ENCODE measurements around the gene SNRNP35.
"Not testable (repeated sequence)": the region's sequence is repeated elsewhere in the genome, so short reads cannot be mapped to it uniquely, and the experiment has no call there.

Gene SNRNP35

DNA sequence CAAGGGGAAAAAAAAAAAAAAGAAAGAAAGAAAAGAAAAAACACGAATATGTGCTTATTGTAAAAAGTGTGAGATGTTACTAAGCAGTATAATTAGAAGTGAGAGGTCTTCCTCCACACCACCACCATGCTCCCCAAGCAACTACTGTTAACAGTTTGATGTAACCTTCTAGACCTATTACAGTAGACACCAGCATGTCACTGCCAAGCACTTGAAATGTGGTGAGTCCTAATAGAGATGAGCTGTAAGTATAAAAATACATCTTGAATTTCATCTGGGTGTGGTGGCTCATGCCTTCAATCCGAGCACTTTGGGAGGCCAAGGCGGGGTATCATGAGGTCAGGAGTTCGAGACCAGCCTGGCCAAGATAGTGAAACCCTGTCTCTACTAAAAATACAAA lies 8.1 kb upstream of the SNRNP35 start:
- Histone ChIP-seq H3K4me3 (ENCODE audit: low read length, poor library complexity, severe bottlenecking) (no peak overlapping the region), H3K9ac (ENCODE audit: low read depth, low read length, poor library complexity, severe bottlenecking) (no peak overlapping the region), H3K79me2 (ENCODE audit: insufficient read depth, low read length) (no peaks in the 10 kb centered on the region), H3K9me3 (ENCODE audit: insufficient read depth, low read depth, low read length) (no peaks in the 10 kb centered on the region), H3K4me2 (ENCODE audit: low read depth, low read length, poor library complexity, severe bottlenecking) (no peak overlapping the region), H3K27me3 (ENCODE audit: insufficient read depth, low read length, poor library complexity, severe bottlenecking) (no peaks in the 10 kb centered on the region), H2AFZ (ENCODE audit: low read length) (no peak overlapping the region), H3F3A (ENCODE audit: low read depth) (0 out of 2 replicates have a peak, but pooled peaks cover 4% of the 10 kb centered on the region), H3K9me2 (replicated peaks; ENCODE audit: low read depth, low read length) (no peaks in the 10 kb centered on the region), H4K20me1 (ENCODE audit: insufficient read depth, low read length, poor library complexity, severe bottlenecking) (no peaks in the 10 kb centered on the region), H3K4me1 (ENCODE audit: insufficient read depth, low read length, poor library complexity, severe bottlenecking) (no peaks in the 10 kb centered on the region), H3K36me3 (ENCODE audit: insufficient read depth, low read length) (no peaks in the 10 kb centered on the region)
- TF ChIP-seq EZH2phosphoT487 (IDR thresholded peaks at IDR 0.05; ENCODE audit: borderline replicate concordance), result no peak
- TF ChIP-seq, protein P1, sequence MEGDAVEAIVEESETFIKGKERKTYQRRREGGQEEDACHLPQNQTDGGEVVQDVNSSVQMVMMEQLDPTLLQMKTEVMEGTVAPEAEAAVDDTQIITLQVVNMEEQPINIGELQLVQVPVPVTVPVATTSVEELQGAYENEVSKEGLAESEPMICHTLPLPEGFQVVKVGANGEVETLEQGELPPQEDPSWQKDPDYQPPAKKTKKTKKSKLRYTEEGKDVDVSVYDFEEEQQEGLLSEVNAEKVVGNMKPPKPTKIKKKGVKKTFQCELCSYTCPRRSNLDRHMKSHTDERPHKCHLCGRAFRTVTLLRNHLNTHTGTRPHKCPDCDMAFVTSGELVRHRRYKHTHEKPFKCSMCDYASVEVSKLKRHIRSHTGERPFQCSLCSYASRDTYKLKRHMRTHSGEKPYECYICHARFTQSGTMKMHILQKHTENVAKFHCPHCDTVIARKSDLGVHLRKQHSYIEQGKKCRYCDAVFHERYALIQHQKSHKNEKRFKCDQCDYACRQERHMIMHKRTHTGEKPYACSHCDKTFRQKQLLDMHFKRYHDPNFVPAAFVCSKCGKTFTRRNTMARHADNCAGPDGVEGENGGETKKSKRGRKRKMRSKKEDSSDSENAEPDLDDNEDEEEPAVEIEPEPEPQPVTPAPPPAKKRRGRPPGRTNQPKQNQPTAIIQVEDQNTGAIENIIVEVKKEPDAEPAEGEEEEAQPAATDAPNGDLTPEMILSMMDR (conservative IDR thresholded peaks at IDR 0.05; ENCODE audit: low read length), result no peak

DNA sequence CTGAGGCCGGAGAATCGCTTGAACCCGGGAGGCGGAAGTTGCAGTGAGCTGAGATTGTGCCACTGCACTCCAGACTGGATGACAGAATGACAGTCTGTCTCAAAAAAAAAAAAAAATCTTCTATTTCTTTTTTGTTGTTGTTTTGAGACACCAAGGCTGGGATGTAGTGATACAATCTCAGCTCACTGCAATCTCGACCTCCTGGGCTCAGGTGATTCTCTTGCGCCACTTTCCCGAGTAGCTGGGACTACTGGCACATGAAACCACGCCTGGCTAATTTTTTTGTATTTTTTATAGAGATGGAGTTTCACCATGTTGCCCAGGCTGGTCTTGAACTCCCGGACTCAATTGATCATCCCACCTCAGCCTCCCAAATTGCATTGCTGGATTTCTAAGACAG lies 7.3 kb upstream of the SNRNP35 start:
- no peaks in the 10 kb centered on the region for H3K36me3 ChIP-seq (ENCODE audit: insufficient read depth, low read length)
- no peaks in the 10 kb centered on the region for H3K9me2 ChIP-seq (replicated peaks; ENCODE audit: low read depth, low read length)
- no peak overlapping the region for H3K4me2 ChIP-seq (ENCODE audit: low read depth, low read length, poor library complexity, severe bottlenecking)
- no peak overlapping the region for H2AFZ ChIP-seq (ENCODE audit: low read length)
- H3K4me3 ChIP-seq (ENCODE audit: low read length, poor library complexity, severe bottlenecking), result no peak overlapping the region
- no peaks in the 10 kb centered on the region for H3K9me3 ChIP-seq (ENCODE audit: insufficient read depth, low read depth, low read length)
- no peak for TF ChIP-seq EZH2phosphoT487 (IDR thresholded peaks at IDR 0.05; ENCODE audit: borderline replicate concordance)
- TF ChIP-seq, protein P1 (conservative IDR thresholded peaks at IDR 0.05; ENCODE audit: low read length), result no peak
- no peak overlapping the region for H3K9ac ChIP-seq (ENCODE audit: low read depth, low read length, poor library complexity, severe bottlenecking)
- H3F3A ChIP-seq (ENCODE audit: low read depth), result 0 out of 2 replicates have a peak, but pooled peaks cover 4% of the 10 kb centered on the region
- no peaks in the 10 kb centered on the region for H3K4me1 ChIP-seq (ENCODE audit: insufficient read depth, low read length, poor library complexity, severe bottlenecking)
- no peaks in the 10 kb centered on the region for H4K20me1 ChIP-seq (ENCODE audit: insufficient read depth, low read length, poor library complexity, severe bottlenecking)
- no peaks in the 10 kb centered on the region for H3K27me3 ChIP-seq (ENCODE audit: insufficient read depth, low read length, poor library complexity, severe bottlenecking)
- H3K79me2 ChIP-seq (ENCODE audit: insufficient read depth, low read length), result no peaks in the 10 kb centered on the region

DNA sequence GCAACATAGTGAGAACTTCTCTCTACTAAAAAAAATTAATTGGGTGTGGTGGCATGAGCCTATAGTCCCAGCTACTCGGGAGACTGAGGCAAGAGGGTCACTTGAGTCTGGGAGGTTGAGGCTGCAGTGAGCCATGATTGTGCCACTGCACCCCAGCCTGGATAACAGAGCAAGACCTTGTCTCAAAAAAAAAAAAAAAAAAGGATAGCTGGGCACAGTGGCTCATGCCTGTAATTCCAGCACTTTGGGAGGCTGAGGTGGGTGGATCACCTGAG lies 5.7 kb upstream of the SNRNP35 start:
- H3K36me3 ChIP-seq (ENCODE audit: insufficient read depth, low read length); H3K4me3 ChIP-seq (ENCODE audit: low read length, poor library complexity, severe bottlenecking); H3K4me2 ChIP-seq (ENCODE audit: low read depth, low read length, poor library complexity, severe bottlenecking); H3K9me2 ChIP-seq (replicated peaks; ENCODE audit: low read depth, low read length); H4K20me1 ChIP-seq (ENCODE audit: insufficient read depth, low read length, poor library complexity, severe bottlenecking); H3K4me1 ChIP-seq (ENCODE audit: insufficient read depth, low read length, poor library complexity, severe bottlenecking); H3K9me3 ChIP-seq (ENCODE audit: insufficient read depth, low read depth, low read length); H3K27me3 ChIP-seq (ENCODE audit: insufficient read depth, low read length, poor library complexity, severe bottlenecking); H3F3A ChIP-seq (ENCODE audit: low read depth); H3K79me2 ChIP-seq (ENCODE audit: insufficient read depth, low read length); H3K9ac ChIP-seq (ENCODE audit: low read depth, low read length, poor library complexity, severe bottlenecking); H2AFZ ChIP-seq (ENCODE audit: low read length): not testable (repeated sequence)

DNA sequence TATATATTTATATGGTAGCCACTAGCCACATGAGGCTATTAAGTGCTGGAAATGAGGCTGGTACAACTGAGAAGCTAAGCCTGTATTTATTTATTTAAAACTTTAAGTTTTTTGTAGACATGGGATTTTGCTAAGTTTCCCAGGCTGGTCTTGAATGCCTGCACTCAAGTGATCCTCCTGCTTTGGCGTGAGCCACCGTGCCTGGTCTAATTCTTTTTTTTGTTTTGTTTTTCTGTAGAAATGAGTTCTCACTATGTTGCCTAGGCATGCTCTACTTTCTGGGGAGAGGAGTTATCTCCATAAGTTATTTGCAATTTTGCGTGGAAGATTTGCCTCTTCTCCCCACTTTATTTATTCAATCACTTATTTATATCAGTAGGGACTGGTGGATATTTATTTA lies 4.8 kb upstream of the SNRNP35 start:
- Histone ChIP-seq H3K4me1 (ENCODE audit: insufficient read depth, low read length, poor library complexity, severe bottlenecking) (no peaks in the 10 kb centered on the region), H2AFZ (ENCODE audit: low read length) (no peak overlapping the region), H3K9me2 (replicated peaks; ENCODE audit: low read depth, low read length) (no peaks in the 10 kb centered on the region), H4K20me1 (ENCODE audit: insufficient read depth, low read length, poor library complexity, severe bottlenecking) (no peaks in the 10 kb centered on the region), H3F3A (ENCODE audit: low read depth) (peaks cover 6% of the 10 kb centered on the region), H3K4me2 (ENCODE audit: low read depth, low read length, poor library complexity, severe bottlenecking) (no peak overlapping the region), H3K9ac (ENCODE audit: low read depth, low read length, poor library complexity, severe bottlenecking) (no peak overlapping the region), H3K4me3 (ENCODE audit: low read length, poor library complexity, severe bottlenecking) (no peak overlapping the region), H3K9me3 (ENCODE audit: insufficient read depth, low read depth, low read length) (no peaks in the 10 kb centered on the region), H3K79me2 (ENCODE audit: insufficient read depth, low read length) (no peaks in the 10 kb centered on the region), H3K27me3 (ENCODE audit: insufficient read depth, low read length, poor library complexity, severe bottlenecking) (no peaks in the 10 kb centered on the region), H3K36me3 (ENCODE audit: insufficient read depth, low read length) (no peaks in the 10 kb centered on the region)
- TF ChIP-seq, protein P1 (conservative IDR thresholded peaks at IDR 0.05; ENCODE audit: low read length), result no peak
- no peak for TF ChIP-seq EZH2phosphoT487 (IDR thresholded peaks at IDR 0.05; ENCODE audit: borderline replicate concordance)

DNA sequence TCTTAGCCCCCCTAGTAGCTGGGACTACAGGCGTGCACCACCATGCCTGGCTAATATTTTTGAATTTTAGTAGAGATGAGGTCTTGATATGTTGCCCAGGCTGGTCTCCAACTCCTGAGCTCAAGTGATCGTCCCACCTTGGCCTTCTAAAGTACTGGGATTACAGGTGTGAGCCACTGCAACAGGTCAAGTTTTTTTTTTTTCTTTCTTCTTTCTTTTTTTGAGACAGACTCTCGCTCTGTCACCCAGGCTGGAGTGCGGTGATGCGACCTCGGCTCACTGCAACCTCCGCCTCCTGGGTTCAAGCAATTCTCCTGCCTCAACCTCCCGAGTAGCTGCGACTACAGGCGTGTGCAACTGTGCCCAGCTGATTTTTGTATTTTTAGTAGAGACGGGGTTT lies 5.2 kb downstream of the SNRNP35 start:
- H3K27me3 ChIP-seq (ENCODE audit: insufficient read depth, low read length, poor library complexity, severe bottlenecking); H3K36me3 ChIP-seq (ENCODE audit: insufficient read depth, low read length); H3K4me2 ChIP-seq (ENCODE audit: low read depth, low read length, poor library complexity, severe bottlenecking); H2AFZ ChIP-seq (ENCODE audit: low read length); H3F3A ChIP-seq (ENCODE audit: low read depth); H3K4me3 ChIP-seq (ENCODE audit: low read length, poor library complexity, severe bottlenecking); H3K9me3 ChIP-seq (ENCODE audit: insufficient read depth, low read depth, low read length); H3K9ac ChIP-seq (ENCODE audit: low read depth, low read length, poor library complexity, severe bottlenecking); H3K9me2 ChIP-seq (replicated peaks; ENCODE audit: low read depth, low read length); H4K20me1 ChIP-seq (ENCODE audit: insufficient read depth, low read length, poor library complexity, severe bottlenecking): not testable (repeated sequence)
- peaks cover 20% of the 10 kb centered on the region for H3K4me1 ChIP-seq (ENCODE audit: insufficient read depth, low read length, poor library complexity, severe bottlenecking)
- H3K79me2 ChIP-seq (ENCODE audit: insufficient read depth, low read length), result peaks cover 51% of the 10 kb centered on the region

Measured in Loucy (cell line).